PC-3 (cell line): ENCODE results near the gene PTK6. TPM values are rescaled to one million over a fixed set of nuclear protein-coding genes. Genes with fewer than 3 reads are reported as not detected.

ENCODE experiments used
- ATAC-seq: fragments of 200-7000 bp; cut with Tn5 transposase; 2 replicates; pipeline ENCODE4 v1.9.1; 2020; ENCODE audit warnings: mild to moderate bottlenecking, moderate library complexity
- BruUV-seq: library from RNA; stranded (reverse); fragments of 400-500 nt; replicated peaks from 2 replicates; lab custom pipeline; 2021; lab: Mats Ljungman, UMichigan
- CTCF ChIA-PET: fragments of 300-600 bp; sonication (Branson Sonifier 250); formaldehyde crosslinking; loops from one replicate; lab custom pipeline; 2022; ENCODE audit warnings: antibody characterized with exemption; lab: Charles Lee
- POLR2A ChIA-PET: fragments of 300-600 bp; sonication (Branson Sonifier 250); formaldehyde crosslinking; loops from one replicate; lab custom pipeline; 2022; ENCODE audit warnings: antibody characterized with exemption; ENCODE audit not compliant: unreplicated experiment; lab: Charles Lee
- DNase-seq: peaks from one replicate; pipeline ENCODE4 v3.0.0-alpha.2; 2015
- H2AFZ ChIP-seq: fragments of 300-600 bp; sonication (generic); 2 replicates; pipeline ENCODE4 v1.6.0; 2016; ENCODE audit warnings: antibody characterized with exemption, low read length
- H3F3A ChIP-seq: fragments of 300-600 bp; sonication (generic); one replicate; pipeline ENCODE4 v1.6.0; 2017; ENCODE audit warnings: antibody characterized with exemption, low read length, control low read depth, mild to moderate bottlenecking; ENCODE audit not compliant: unreplicated experiment
- H3K27ac ChIP-seq: fragments of 300-600 bp; sonication (generic); 2 replicates; pipeline ENCODE4 v1.5.1; 2016; ENCODE audit warnings: mild to moderate bottlenecking, low read length
- H3K27me3 ChIP-seq: fragments of 300-600 bp; sonication (generic); 2 replicates; pipeline ENCODE4 v1.6.1; 2016; ENCODE audit warnings: low read length, mixed read lengths
- H3K36me3 ChIP-seq: fragments of 300-600 bp; sonication (generic); 2 replicates; pipeline ENCODE4 v1.6.1; 2016; ENCODE audit warnings: low read depth, mixed run types, low read length, mixed read lengths
- H3K4me1 ChIP-seq: fragments of 300-600 bp; sonication (generic); 2 replicates; pipeline ENCODE4 v1.5.1; 2016; ENCODE audit warnings: low read length; ENCODE audit not compliant: insufficient read depth
- H3K4me2 ChIP-seq: fragments of 300-600 bp; sonication (generic); 2 replicates; pipeline ENCODE4 v1.6.0; 2016; ENCODE audit warnings: low read length
- H3K4me3 ChIP-seq: fragments of 300-600 bp; sonication (generic); 2 replicates; pipeline ENCODE4 v1.5.1; 2016; ENCODE audit warnings: mild to moderate bottlenecking, low read length, mixed read lengths
- H3K79me2 ChIP-seq: fragments of 300-600 bp; sonication (generic); 2 replicates; pipeline ENCODE4 v1.6.1; 2017; ENCODE audit warnings: low read length, mixed read lengths
- H3K9ac ChIP-seq: fragments of 300-600 bp; sonication (generic); 2 replicates; pipeline ENCODE4 v1.6.0; 2016; ENCODE audit warnings: mild to moderate bottlenecking, low read length
- H3K9me2 ChIP-seq: fragments of 300-600 bp; sonication (generic); replicated peaks from 2 replicates; pipeline ENCODE4 v1.6.1; 2016; ENCODE audit warnings: mixed run types, low read length, mixed read lengths
- H3K9me3 ChIP-seq: fragments of 300-600 bp; sonication (generic); 2 replicates; pipeline ENCODE4 v1.6.1; 2016; ENCODE audit warnings: low read length, mixed read lengths
- H4K20me1 ChIP-seq: fragments of 300-600 bp; sonication (generic); 2 replicates; pipeline ENCODE4 v1.6.1; 2016; ENCODE audit warnings: low read length, mixed read lengths
- CTCF ChIP-seq: fragments of 300-600 bp; sonication (generic); conservative IDR thresholded peaks from 2 replicates; pipeline ENCODE4 v1.5.1; 2017; ENCODE audit warnings: antibody characterized with exemption, low read depth, mild to moderate bottlenecking, low read length
- EZH2 ChIP-seq: fragments of 300-600 bp; sonication (generic); IDR thresholded peaks from one replicate; pipeline ENCODE4 v1.6.1; 2017; ENCODE audit warnings: antibody characterized with exemption, mild to moderate bottlenecking, low read length; ENCODE audit not compliant: unreplicated experiment
- EZH2phosphoT487 ChIP-seq: fragments of 300-600 bp; sonication (generic); IDR thresholded peaks from 2 replicates; pipeline ENCODE4 v1.6.1; 2018; ENCODE audit warnings: mild to moderate bottlenecking, antibody characterized with exemption, low read length, borderline replicate concordance
- intact Hi-C: fragments of 100-400 bp; cut with micrococcal nuclease; formaldehyde crosslinking; loops from 2 replicates; pipeline ENCODE4 v1.9.0; 2023
- total RNA-seq: library from RNA; depleted of rRNA; stranded (reverse); fragments of >200 nt; gene quantifications from 2 replicates; pipeline ENCODE4 v1.2.3, GENCODE V29; 2014

PTK6 gene
- total RNA-seq, 1 experiment from 2014 or later = 11.1 TPM

- Histone ChIP-seq H4K20me1 (no peaks in the 10 kb centered on the region), H3K79me2 (no peaks in the 10 kb centered on the region), H3K4me2 (no peak overlapping the region), H3K9ac (no peak overlapping the region), H3K27ac (no peak overlapping the region), H3K4me3 (no peak overlapping the region), H2AFZ (no peak overlapping the region), H3K9me2 (no peaks in the 10 kb centered on the region), H3K27me3 (no peaks in the 10 kb centered on the region), H3F3A (no peaks in the 10 kb centered on the region), H3K36me3 (no peaks in the 10 kb centered on the region), H3K4me1 (no peaks in the 10 kb centered on the region), H3K9me3 (no peaks in the 10 kb centered on the region)
- DNase-seq (no peak), ATAC-seq (no peak)
- intact Hi-C loops = no loop called here
- CTCF ChIA-PET = no interaction called here
- POLR2A ChIA-PET = no interaction called here
- TF ChIP-seq CTCF (no peak), EZH2 (no peak), EZH2phosphoT487 (no peak)
- BruUV-seq = no TSS peak
Observed at GRCh38 chr20:63566395-63567135, 29.4 kb upstream of the PTK6 start.

GRCh38 chr20:63565699-63566335, 28.6 kb upstream of the PTK6 start:
- no peaks in the 10 kb centered on the region for H3K27me3 ChIP-seq
- no peak overlapping the region for H3K9ac ChIP-seq
- H3K4me2 ChIP-seq = no peak overlapping the region
- no peaks in the 10 kb centered on the region for H3K9me2 ChIP-seq
- H3K9me3 ChIP-seq = no peaks in the 10 kb centered on the region
- H3K4me1 ChIP-seq = no peaks in the 10 kb centered on the region
- H3K79me2 ChIP-seq = no peaks in the 10 kb centered on the region
- H3F3A ChIP-seq = no peaks in the 10 kb centered on the region
- no peak for TF ChIP-seq EZH2phosphoT487
- TF ChIP-seq EZH2 = no peak
- no peak for TF ChIP-seq CTCF
- intact Hi-C loops = no loop called here
- no peak overlapping the region for H3K27ac ChIP-seq
- no peak overlapping the region for H2AFZ ChIP-seq
- H3K4me3 ChIP-seq = no peak overlapping the region
- no TSS peak for BruUV-seq
- H3K36me3 ChIP-seq = no peaks in the 10 kb centered on the region
- no peaks in the 10 kb centered on the region for H4K20me1 ChIP-seq
- no peak for ATAC-seq
- DNase-seq = no peak
- ChIA-PET POLR2A (interaction anchor here (0.6 kb wide), 1 partner anchor 8 kb away, joined by 4 read pairs; the partner anchor contains the start of gene HELZ2), CTCF (no interaction called here)
